Middle frontal gyrus (tissue), 1 donor: ENCODE data around the gene CLN3.
"Not testable (repeated sequence)": the region's sequence is repeated elsewhere in the genome, so short reads cannot be mapped to it uniquely, and the experiment has no call there.

Experiments used
- DNase-seq: peaks from one replicate; pipeline ENCODE4 v3.0.0-alpha.2; 2015; ENCODE audit warnings: low spot score; ENCODE audit errors: extremely low spot score

CLN3 gene

GRCh38 chr16:28494121-28494851 is 2.4 kb upstream of the CLN3 start, which contains the start of gene APOBR:
TSS of gene APOBR (plus strand) at chr16:28494643. CDS start at chr16:28494682, 39 bp downstream.
- DNase-seq, result no peak

GRCh38 chr16:28492511-28492910 is 637 bp upstream of the CLN3 start:
- no peak for DNase-seq

- DNase-seq, result no peak
These were observed 474 bp downstream of the CLN3 start for GRCh38 chr16:28491230-28491969.

GRCh38 chr16:28486266-28486665 is 5.6 kb downstream of the CLN3 start:
- no peak for DNase-seq

GRCh38 chr16:28483361-28483760 is 8.5 kb downstream of the CLN3 start:
- not testable (repeated sequence) for DNase-seq

GRCh38 chr16:28482026-28482425 is 9.8 kb downstream of the CLN3 start:
- no peak for DNase-seq

GRCh38 chr16:28478506-28479180 is 13.2 kb downstream of the CLN3 start:
- no peak for DNase-seq

GRCh38 chr16:28477311-28477920 is 14.5 kb downstream of the CLN3 start:
- no peak for DNase-seq

- DNase-seq, result no peak
These were observed 16.7 kb downstream of the CLN3 start for GRCh38 chr16:28475221-28475620.

- no peak for DNase-seq
These were observed 18.1 kb downstream of the CLN3 start for GRCh38 chr16:28473714-28474265.

GRCh38 chr16:28447081-28447480 is 44.8 kb downstream of the CLN3 start:
- not testable (repeated sequence) for DNase-seq

- DNase-seq, result not testable (repeated sequence)
These were observed 45.5 kb downstream of the CLN3 start for GRCh38 chr16:28446388-28446787.

GRCh38 chr16:28443943-28444342 is 47.9 kb downstream of the CLN3 start:
- not testable (repeated sequence) for DNase-seq

GRCh38 chr16:28438899-28439298 is 53.0 kb downstream of the CLN3 start:
- DNase-seq, result not testable (repeated sequence)

- not testable (repeated sequence) for DNase-seq
These were observed 56.5 kb downstream of the CLN3 start for GRCh38 chr16:28435340-28435739.
